Amygdala (tissue), 56 donors: Measurements from ENCODE around the gene PLSCR4.

ENCODE experiments used
- DNase-seq, 56 donors: peaks; one replicate each; lab custom pipeline; 2025; lab: John Stamatoyannopoulos, UW

The PLSCR4 gene

GRCh38 chr3:146164071-146164470, 86.8 kb downstream of the PLSCR4 start:
- no peak for DNase-seq

GRCh38 chr3:146163584-146163983, 87.3 kb downstream of the PLSCR4 start:
- no peak for DNase-seq

GRCh38 chr3:146162561-146162960, 88.3 kb downstream of the PLSCR4 start:
- no peak for DNase-seq

GRCh38 chr3:146161663-146162002, 89.3 kb downstream of the PLSCR4 start:
- peak in 19 of 56 donors; percentile 0 to 66 (median 36) for DNase-seq

GRCh38 chr3:146160964-146161662, 89.8 kb downstream of the PLSCR4 start, which contains the start of gene PLOD2:
TSS of gene PLOD2 (minus strand) at chr3:146161184. CDS start at chr3:146160989, 195 bp downstream.
- peak in 47 of 56 donors; percentile 14 to 80 (median 58) for DNase-seq

GRCh38 chr3:146160321-146160963, 90.5 kb downstream of the PLSCR4 start:
- DNase-seq, result peak in 50 of 56 donors; percentile 9 to 74 (median 42)

- DNase-seq, result no peak
Observed at GRCh38 chr3:146159616-146160320, 91.1 kb downstream of the PLSCR4 start.

GRCh38 chr3:146159037-146159436, 91.9 kb downstream of the PLSCR4 start:
- DNase-seq, result no peak

GRCh38 chr3:146157325-146158060, 93.4 kb downstream of the PLSCR4 start:
- no peak for DNase-seq

- DNase-seq, result no peak
Observed at GRCh38 chr3:146156666-146157314, 94.1 kb downstream of the PLSCR4 start.

GRCh38 chr3:146156095-146156494, 94.8 kb downstream of the PLSCR4 start:
- DNase-seq, result peak in 4 of 56 donors; percentile 2 to 27 (median 10)

GRCh38 chr3:146154995-146155394, 95.9 kb downstream of the PLSCR4 start:
- DNase-seq, result no peak

- DNase-seq, result no peak
Observed at GRCh38 chr3:146154316-146154715, 96.6 kb downstream of the PLSCR4 start.

GRCh38 chr3:146153429-146153828, 97.5 kb downstream of the PLSCR4 start:
- DNase-seq, result no peak

- DNase-seq, result peak in 2 of 56 donors; percentile 5
Observed at GRCh38 chr3:146152834-146153233, 98.1 kb downstream of the PLSCR4 start.

GRCh38 chr3:146148468-146148931, 102.4 kb downstream of the PLSCR4 start:
- no peak for DNase-seq

- no peak for DNase-seq
Observed at GRCh38 chr3:146145642-146146041, 105.3 kb downstream of the PLSCR4 start.

GRCh38 chr3:146142757-146143156, 108.1 kb downstream of the PLSCR4 start:
- DNase-seq, result peak in 5 of 56 donors; percentile 3 to 14 (median 10)
